HS-5 (cell line): ENCODE data around the gene TACC3.

ENCODE experiments used
- DNase-seq: peaks from one replicate; pipeline ENCODE4 v3.0.0-alpha.2; 2012; ENCODE audit warnings: low read depth

Gene TACC3

DNA sequence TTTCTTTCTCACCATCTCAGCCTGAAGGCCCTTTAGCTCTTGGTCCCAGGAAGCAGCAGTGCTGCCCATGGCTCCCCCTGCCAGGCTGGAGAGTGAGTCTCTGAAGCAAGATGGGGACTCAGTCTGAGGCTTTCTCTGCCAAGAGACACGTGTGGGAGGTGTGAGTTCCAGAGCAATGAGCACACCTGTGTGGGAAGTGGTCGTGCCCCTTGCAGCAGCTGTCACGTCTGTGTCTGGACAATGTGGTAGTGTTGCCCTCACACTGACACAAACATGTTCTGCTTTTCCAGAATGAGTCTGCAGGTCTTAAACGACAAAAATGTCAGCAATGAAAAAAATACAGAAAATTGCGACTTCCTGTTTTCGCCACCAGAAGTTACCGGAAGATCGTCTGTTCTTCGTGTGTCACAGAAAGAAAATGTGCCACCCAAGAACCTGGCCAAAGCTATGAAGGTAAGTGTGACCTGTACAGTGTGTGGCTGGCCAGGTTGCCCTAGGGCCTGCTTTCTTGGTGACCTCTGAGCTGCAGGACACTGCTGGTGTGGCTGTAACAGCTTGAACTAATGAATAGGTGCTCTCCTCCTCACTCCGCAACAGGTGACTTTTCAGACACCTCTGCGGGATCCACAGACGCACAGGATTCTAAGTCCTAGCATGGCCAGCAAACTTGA, 1.9 kb downstream of the TACC3 start:
- DNase-seq, result no peak

DNA sequence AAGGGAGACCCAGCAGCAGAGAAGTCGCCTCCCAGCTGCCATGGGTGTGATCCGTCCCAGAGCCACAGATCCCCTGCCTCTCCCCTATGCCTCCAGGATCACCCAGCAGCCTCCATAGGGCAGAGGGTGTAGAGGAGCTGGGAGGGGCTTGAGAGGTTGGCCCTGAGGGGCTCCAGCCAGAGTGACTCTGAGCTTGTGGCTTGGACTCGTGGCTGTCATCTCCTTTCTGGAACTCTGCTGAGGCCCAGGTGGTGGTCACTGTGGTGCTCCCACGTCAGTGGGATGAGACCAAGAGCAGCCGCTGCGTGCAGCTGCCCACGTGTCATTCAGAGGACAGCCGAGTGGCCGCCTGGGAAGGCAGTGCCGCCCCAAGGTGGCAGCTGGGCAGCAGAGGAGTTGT, 4.2 kb downstream of the TACC3 start:
- DNase-seq, result no peak

DNA sequence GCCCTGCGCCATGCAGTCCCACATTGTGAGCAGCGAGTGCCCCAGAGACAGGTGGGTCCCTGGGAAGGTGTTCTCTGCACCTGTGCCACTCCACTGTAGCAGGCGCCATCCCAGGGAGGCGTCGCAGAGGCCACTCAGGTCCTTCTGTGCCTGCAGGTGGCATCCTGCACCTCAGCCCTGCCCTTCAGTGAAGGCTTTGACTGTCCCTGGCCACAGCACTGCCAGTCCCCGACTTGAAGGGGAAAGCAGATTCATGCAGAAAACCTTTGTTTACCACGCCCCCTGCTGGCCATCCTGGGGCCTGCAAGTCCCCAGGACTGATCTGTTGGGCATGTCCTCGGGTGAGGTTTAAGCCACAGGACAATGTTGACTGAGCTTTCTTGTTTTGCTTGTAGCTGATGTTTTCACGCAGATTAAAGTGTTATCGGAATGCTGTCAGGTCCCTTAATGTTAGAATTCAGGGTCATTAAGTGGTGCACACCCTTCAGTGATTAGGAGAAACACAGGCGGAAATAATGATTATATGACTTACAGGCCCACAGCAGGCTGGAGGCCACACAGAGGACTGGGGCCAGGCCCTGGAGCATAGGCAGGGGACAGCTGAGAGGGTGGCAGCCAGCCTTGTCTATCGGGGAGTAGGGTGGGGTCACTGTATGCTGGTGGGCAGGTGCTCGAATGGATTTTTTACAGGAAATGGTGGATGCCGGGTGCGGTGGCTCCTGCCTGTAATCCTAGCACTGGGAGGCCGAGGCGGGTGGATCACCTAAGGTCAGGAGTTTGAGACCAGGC, 5.0 kb downstream of the TACC3 start:
- DNase-seq, result peak; percentile 37

DNA sequence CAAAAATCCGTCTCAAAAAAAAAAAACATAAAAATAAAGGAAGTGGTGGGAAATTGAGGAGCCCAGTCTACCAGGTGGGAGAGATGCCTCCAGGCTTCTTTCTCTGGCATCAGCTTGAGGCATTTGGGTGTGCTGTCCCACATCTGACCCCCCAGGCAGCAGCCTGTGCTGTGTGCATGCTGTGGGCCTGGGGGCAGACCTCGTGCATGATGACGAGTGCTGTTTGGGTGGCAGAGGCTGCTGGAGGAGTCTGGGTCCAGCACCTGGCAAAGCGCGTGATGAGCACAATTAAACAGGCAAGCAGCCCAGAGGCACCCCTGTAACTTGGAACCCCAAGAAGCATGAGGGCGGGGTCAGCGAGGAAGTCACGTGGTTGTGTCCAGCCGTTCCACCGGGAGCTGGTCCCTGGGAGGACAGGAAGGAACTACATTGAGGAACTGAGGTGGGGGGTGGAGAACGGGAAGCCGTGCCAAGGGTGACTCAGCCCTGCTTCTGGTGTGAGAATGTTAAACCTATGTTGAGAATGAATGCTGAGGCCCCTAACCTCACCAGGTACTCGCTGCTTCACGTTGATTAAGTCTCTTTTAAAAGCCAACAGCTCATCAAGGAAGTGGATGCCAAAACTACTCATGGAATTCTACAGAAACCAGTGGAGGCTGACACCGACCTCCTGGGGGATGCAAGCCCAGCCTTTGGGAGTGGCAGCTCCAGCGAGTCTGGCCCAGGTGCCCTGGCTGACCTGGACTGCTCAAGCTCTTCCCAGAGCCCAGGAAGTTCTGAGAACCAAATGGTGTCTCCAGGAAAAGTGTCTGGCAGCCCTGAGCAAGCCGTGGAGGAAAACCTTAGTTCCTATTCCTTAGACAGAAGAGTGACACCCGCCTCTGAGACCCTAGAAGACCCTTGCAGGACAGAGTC, 6.1 kb downstream of the TACC3 start:
- peak; percentile 72 for DNase-seq

DNA sequence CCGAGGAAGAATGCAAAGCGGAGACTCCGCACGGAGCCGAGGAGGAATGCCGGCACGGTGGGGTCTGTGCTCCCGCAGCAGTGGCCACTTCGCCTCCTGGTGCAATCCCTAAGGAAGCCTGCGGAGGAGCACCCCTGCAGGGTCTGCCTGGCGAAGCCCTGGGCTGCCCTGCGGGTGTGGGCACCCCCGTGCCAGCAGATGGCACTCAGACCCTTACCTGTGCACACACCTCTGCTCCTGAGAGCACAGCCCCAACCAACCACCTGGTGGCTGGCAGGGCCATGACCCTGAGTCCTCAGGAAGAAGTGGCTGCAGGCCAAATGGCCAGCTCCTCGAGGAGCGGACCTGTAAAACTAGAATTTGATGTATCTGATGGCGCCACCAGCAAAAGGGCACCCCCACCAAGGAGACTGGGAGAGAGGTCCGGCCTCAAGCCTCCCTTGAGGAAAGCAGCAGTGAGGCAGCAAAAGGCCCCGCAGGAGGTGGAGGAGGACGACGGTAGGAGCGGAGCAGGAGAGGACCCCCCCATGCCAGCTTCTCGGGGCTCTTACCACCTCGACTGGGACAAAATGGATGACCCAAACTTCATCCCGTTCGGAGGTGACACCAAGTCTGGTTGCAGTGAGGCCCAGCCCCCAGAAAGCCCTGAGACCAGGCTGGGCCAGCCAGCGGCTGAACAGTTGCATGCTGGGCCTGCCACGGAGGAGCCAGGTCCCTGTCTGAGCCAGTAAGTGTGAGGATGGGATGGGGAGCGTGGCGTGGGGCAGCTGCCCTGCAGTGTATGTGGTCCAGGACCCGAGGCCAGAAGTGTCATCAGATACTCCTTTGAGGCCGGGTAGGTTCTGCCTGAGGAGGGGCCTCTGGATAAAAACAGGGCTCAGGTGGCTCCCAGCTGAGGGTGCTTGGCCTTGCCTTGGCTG, 7.0 kb downstream of the TACC3 start:
- no peak for DNase-seq

DNA sequence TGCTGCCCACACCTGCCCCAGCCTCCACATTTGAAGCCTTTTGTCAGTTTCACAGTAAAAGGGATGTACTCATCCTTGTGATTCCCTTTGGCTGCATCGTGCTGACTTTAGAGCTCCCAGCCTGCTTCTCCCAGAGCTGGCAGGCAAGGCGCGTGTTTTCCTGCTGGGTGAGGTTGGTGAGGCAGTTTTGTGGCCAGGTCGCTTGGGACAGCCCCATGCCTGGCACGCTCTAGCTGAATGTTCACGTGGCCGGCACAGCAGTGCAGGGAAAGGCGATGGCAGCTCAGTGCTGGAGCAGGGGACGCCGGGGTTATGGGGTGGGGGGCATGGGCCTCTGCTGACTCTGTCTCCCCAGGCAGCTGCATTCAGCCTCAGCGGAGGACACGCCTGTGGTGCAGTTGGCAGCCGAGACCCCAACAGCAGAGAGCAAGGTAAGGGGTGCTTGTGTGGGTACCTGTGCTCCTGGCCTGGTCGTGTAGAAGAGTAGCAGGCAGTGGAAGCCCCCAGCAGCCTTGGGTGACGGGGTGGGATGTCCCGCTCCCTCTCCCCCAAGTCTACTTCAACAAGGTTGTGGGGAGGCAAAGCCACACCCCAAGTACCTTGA, 9.3 kb downstream of the TACC3 start:
- DNase-seq, result no peak

DNA sequence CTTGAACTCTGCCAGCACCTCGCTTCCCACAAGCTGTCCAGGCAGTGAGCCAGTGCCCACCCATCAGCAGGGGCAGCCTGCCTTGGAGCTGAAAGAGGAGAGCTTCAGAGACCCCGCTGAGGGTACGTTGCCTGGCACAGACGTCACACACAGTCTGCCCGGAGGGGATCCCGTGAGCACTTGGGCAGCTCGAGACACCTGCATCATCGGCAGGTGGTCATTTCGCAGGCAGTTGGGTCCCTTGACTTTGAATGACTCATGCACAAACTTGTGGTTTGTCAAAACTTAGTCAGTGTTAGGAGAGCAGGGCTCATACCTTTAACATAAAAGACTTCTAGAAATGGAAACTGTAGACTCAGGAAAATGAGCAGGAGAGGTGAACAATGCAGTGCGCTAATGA, 9.9 kb downstream of the TACC3 start:
- no peak for DNase-seq

DNA sequence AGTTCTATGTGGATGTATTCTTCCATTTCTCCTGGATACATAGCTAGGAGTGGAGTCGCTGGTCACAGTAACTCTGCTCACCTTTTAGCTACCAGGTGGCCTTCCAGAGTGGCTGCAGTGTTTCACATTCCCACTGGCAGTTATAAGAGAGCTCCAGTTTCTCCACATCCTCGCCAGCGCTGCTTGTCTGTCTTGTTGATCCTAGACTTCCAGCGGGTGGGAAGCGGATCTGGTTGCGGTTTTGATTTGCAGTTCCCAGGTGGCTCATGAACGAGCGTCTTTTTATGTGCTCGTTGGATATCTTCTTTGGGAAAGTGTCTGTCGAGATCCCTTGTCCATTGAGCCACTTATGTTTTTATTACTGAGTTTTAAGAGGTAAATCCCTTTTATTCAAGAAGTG, 11.6 kb downstream of the TACC3 start:
- DNase-seq, result no peak

DNA sequence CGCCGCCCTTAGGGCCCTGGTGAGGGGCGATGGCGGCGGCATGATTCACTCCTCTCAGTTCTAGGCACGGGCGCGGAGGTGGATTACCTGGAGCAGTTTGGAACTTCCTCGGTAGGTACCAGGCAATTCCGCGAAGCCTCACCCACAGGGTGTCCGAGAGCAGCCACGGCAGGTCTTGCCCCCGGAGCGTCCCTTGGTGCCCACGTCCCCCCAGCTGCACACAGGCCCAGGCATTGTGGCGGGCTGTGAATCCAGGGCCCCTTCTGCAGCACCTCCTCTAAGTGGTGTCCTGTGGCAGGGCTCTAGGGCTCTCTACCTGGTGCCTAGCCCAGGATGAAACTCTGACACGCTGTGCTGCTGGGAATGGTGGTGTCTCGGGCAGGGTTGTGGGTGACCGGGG, 13.9 kb downstream of the TACC3 start:
- DNase-seq, result no peak

DNA sequence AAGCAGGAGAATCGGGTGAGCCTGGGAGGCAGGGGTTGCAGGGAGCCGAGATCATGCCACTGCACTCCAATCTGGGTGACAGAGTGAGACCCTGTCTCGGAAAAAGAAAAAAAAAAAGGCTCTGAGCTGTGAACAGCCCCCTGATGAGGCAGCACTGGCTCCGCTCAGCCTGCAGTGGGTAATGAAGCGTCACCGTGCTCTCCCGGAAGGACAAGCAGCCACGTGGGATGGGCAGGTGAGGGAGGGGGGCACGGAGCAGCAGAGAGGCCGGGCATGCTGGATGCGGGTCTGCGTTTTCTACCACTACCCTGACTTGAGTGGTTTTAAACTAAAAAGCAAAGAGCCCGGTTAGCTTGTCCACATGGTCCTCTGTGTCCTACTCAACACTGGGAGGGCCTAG, 15.5 kb downstream of the TACC3 start:
- no peak for DNase-seq

DNA sequence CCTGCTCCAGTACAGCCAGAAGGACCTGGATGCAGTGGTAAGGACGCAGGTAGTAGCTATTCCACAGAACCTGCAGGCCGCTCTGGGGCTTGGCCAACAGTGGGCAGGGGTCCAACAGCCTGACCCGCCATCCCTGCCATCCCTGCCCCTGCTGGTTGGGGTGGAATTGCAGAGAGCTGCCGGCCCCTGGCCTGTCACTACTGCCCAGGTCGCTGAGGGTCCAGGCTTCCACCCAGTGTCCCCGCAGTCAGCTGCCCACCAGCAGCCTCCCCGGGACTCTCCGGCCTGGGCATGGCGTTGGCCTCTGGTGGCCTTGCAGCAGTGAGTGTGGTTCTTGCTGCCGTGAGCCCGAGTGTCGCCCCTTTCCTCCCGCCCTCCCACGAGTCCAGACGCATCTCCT, 16.3 kb downstream of the TACC3 start:
- DNase-seq, result no peak

DNA sequence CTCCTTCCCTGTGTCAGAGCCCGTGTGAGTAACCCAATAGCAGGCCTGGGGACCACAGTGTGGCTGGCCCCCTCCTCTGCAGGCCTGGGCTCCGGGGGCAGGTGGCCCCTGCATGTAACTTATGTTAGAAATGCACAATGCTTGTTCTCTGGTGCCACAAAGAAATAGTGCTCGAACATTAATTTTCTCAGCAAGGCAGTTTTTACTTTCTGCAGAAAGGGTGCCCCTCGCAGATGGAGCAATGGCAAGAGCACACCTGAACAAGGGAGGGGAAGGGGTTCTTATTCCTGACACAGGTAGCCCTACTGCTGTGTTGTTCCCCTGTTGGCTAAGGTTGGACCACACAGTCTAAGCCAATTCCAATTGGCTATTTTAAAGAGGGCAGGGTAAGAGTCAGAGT, 17.1 kb downstream of the TACC3 start:
- DNase-seq, result no peak

DNA sequence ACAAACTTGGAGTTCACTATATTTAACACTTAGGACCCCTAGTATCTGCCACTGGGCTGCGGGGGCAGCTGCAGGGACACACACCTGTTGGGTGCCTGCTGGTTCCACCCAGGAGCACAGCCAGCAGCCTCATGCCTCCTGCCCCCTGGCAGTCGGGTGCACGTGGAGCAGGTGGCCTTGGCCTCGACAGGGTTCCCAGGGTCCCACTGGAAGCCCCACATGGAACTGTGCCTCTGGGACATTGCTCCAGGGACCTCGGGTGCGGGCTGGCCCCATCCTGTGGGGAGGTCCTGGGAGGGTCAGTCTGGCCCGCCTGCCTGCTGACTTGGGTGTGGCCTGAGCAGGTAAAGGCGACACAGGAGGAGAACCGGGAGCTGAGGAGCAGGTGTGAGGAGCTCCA, 18.0 kb downstream of the TACC3 start:
- DNase-seq, result no peak

DNA sequence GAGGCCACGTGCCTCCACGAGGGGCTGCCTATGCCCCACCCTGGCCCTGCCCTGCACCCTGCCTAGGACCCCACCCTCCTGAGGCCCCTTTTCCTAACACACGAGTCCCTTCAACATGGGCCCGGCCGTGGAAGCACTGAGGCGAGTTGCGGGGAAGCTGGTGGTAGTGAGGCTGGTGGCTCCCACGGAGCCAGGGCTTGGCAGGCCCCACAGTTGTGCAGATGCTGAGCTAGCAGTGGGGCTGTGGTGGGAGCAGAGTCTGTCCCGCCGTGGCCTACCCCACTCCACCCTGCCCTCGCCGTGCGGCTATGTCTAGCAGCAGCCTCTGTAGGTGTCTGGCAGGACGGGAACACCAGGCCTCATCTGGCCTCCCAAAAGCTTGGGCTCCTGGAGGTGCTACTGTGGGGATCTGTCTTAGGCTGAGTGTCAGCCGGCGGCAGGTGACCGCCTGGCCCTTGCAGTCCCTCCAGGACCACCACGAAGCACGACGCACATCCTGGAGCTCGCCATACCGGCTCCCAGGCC, 18.8 kb downstream of the TACC3 start:
- DNase-seq, result no peak

DNA sequence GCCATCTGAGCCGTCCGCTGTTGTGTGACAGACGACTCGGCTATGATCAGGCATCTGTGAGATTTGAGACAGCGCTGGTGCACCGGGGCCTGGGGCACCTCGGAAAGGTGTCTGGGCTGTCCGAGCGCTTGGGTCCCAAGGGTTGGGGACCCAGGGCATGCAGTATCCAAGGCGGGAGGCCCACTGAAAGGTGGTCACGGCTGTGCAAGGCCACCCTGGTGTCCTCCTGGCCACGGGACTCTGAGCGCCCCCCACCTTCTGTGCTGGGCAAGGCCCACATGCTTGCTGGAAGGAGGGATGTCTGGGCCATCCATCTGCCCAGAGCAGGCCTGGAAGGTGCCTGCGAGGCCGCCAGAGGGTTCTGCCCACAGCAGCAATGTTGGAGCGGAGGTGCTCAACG, 19.9 kb downstream of the TACC3 start:
- no peak for DNase-seq

DNA sequence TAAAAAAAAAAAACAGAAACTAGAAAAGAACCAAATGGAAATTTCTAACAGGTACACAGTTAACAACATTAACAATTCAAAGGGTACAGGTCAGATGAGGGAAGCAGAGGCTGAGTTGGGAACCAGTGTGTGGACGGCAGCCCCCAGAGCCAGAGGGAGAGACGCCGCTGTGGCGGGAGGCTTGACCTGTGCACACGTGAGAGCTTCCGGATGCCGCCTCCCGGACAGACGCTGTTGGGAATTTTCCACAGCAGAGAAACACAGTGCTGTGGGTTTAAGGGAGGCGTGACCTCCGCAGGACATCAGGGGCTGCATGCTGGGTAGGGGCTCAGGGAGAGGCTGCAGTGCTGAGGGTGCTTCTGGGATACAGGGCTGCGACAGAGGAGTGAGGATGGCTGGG, 22.2 kb downstream of the TACC3 start:
- no peak for DNase-seq

DNA sequence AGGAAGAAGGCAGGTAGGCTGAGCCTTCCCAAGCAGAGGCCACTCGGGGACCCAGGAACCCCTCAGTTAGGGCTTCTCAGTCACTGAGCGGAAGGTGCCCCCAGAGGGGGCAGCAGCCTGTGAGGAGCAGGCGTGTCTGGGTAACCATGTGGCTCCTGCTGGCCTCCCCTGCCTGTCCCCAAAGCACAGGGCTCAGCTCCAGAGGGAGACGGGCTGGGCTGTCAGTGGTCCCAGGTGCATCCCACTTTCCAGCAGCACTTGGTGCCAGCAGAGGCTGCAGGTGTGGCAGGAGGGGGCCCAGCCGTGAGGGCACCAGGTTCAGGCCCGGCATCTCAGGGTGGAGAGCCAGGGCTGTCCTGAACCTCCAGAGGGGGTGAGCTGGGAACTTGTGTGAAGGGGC, 22.7 kb downstream of the TACC3 start:
- DNase-seq, result no peak

DNA sequence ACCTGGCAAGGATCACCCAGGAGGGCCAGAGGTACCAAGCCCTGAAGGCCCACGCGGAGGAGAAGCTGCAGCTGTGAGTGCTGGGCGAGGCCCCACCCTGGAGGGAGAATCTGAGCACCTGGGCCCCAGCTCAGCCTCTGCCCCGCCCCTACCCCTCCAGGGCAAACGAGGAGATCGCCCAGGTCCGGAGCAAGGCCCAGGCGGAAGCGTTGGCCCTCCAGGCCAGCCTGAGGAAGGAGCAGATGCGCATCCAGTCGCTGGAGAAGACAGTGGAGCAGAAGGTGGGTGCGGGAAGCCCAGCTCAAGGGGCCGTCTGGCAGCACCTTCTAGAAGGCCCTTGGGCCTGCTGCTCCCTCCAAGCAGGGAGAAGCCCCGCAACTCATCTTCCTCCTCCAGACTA, 23.2 kb downstream of the TACC3 start:
- no peak for DNase-seq

DNA sequence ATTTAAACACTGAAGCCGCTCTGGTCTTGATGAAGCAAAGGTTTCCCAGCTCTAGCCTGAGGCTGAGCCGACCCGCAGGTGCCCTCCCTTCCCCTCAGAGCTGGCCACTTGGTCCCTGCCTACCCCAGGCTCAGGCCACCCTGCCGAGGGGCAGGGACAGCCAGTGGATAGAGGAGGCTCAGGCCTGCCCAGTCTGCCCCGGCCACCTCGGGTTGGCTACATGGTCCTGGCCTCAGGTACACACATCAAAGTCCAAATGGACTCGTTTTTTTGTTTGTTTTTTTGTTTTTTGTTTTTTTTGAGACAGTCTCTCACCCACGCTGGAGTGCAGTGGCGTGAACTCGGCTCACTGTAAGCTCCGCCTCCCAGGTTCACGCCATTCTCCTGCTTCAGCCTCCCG, 23.8 kb downstream of the TACC3 start:
- no peak for DNase-seq

DNA sequence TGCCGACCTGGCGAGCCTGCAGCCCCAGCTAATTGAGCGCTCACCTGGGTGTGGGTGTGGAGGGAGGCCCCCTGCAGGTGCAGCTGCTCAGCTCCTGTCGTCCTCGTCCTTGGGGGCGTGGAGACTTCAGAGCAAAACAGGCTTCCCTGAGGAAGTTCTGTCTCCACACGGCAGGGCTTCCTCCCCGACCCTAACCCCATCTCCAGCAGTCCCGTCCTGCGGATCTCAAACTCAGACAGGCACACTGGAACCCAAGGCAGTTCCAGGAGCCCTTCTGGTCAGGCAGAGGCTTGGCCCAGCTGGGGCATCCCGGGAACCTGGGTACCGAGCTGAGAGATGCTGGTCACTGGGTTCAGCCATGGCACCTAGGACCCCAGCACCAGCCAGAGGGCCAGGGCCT, 24.4 kb downstream of the TACC3 start:
- DNase-seq, result no peak

DNA sequence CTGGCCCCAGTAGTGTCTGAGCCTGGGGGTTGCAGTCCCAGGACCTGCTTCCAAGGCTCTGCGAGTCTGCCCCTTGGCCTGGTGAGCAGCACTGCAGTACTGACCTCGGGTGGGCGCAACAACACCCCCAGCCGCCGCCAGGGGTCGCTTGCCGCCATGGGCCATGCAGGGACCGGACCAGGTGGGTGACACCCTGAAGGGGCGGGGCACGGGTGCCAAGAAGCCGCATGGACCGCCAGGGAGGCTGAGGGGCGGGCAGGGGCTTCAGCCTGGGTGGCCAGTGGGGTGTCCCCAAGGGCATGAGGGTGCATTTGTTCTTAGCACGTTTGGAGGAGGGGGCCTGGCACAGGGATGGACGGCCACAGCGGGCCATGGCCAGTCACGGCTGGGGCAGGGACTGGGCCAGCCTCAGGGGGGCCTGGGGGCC, 25.0 kb downstream of the TACC3 start:
- DNase-seq, result no peak
